Muscle layer of colon (tissue), 2 donors: ENCODE data around the gene UBE3D.
"Not testable (repeated sequence)": the region's sequence is repeated elsewhere in the genome, so short reads cannot be mapped to it uniquely, and the experiment has no call there.

Source experiments
- H3K27ac ChIP-seq: one replicate; pipeline ENCODE4 v1.7.0; 2013; ENCODE audit warnings: low read depth, mild to moderate bottlenecking, low read length, moderate library complexity
- H3K27me3 ChIP-seq, 2 donors: one replicate each; pipeline ENCODE4 v1.7.0; 2013; ENCODE audit warnings: low read length in 2 of 2, mild to moderate bottlenecking in 2 of 2; ENCODE audit not compliant: insufficient read depth in 2 of 2, control insufficient read depth in 1 of 2
- H3K36me3 ChIP-seq: one replicate; pipeline ENCODE4 v1.7.0; 2013; ENCODE audit warnings: mild to moderate bottlenecking, low read length; ENCODE audit not compliant: insufficient read depth
- H3K4me1 ChIP-seq: one replicate; pipeline ENCODE4 v1.7.0; 2013; ENCODE audit warnings: mild to moderate bottlenecking, low read length; ENCODE audit not compliant: insufficient read depth
- H3K4me3 ChIP-seq, 2 donors: one replicate each; pipeline ENCODE4 v1.7.0; 2013; ENCODE audit warnings: low read length in 2 of 2, low read depth in 1 of 2, mild to moderate bottlenecking in 1 of 2, moderate library complexity in 1 of 2
- H3K9ac ChIP-seq: one replicate; pipeline ENCODE4 v1.7.0; 2013; ENCODE audit warnings: low read length
- H3K9me3 ChIP-seq: one replicate; pipeline ENCODE4 v1.7.0; 2013; ENCODE audit warnings: mild to moderate bottlenecking, low read length
- donor health status: abdominal sarcoma.
- donor health status: Adenocarcinoma of cecum.

Gene UBE3D

DNA sequence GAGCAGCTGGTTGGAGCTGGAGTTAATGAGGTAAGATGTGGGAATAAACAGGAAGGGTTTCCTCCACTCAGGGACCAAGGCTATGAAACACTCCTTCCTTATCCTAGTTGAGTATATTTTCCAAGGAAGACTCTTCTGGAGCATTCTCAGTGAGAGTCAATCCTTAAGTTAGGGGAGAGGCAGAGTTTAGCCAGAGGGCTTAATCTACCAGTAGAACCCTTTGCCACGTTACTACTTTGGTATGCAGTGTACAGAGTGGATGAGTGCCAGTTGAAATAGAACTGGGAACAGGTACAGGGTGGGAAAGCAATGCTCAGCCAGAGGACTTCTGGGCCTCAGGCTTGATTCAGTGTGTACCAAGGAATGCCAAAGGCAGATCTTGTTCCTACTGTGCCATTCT is 114.3 kb downstream of the UBE3D start:
- no peaks in the 10 kb centered on the region for H3K9me3 ChIP-seq
- H3K4me1 ChIP-seq = no peaks in the 10 kb centered on the region
- H3K27me3 ChIP-seq = no peaks in the 10 kb centered on the region
- no peak overlapping the region for H3K27ac ChIP-seq
- no peak overlapping the region for H3K9ac ChIP-seq
- H3K36me3 ChIP-seq = peaks cover 4% of the 10 kb centered on the region
- no peak overlapping the region for H3K4me3 ChIP-seq

DNA sequence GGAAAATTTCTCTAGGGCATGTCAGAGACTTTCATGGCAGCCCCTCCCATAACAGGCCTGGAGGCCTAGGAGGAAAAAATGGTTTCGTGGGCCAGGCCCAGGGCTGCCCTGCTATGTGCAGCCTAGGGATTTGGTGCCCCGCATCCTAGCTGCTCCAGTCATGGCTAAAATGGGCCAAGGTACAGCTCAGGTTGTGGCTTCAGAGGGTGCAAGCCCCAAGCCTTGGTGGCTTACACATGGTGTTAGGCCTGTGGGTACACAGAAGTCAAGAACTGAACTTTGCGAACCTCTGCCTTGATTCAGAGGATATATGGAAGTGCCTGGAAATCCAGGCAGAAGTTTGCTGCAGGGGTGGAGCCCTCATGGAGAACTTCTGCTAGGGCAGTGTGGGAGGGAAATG is 134.7 kb downstream of the UBE3D start:
- H3K27me3 ChIP-seq, H3K36me3 ChIP-seq, H3K9ac ChIP-seq, H3K4me3 ChIP-seq, H3K4me1 ChIP-seq, H3K9me3 ChIP-seq, H3K27ac ChIP-seq: not testable (repeated sequence)

DNA sequence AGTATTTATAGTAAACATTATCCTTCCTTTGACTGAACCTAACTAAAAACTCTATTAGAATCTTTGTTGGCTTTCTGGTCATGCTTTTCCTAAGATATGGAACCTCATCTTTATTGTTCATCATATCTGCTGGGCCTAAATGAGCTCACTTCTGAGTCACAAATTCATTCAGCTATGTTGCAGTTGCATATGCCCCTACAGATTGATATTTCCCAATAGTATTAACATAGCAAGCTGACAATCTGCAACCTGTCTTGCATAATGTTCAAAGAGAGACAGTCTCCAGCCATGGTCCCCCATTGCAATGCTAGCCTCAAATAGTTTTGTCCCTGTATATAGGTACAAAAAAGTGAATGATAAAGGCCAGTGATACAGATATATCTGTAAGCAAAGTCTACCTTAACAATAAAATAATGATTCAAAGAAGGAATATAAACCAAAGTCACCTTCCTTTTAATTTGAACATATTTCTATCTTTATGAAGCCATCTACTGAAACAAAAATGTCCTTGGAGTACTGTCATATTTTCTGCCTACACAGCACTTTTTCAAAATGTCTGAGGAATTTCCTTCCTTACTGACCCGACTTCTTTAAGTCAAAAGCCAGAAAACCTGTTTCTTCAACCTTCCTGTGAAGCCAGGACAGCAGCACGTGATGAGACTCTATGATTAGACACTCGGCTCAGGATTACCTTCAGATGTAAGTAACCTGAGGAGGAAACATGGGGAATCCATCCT is 140.7 kb downstream of the UBE3D start:
- Histone ChIP-seq H3K27me3 (no peaks in the 10 kb centered on the region), H3K27ac (no peak overlapping the region), H3K36me3 (no peaks in the 10 kb centered on the region), H3K4me3 (no peak overlapping the region), H3K4me1 (no peaks in the 10 kb centered on the region), H3K9ac (no peak overlapping the region), H3K9me3 (no peaks in the 10 kb centered on the region)

DNA sequence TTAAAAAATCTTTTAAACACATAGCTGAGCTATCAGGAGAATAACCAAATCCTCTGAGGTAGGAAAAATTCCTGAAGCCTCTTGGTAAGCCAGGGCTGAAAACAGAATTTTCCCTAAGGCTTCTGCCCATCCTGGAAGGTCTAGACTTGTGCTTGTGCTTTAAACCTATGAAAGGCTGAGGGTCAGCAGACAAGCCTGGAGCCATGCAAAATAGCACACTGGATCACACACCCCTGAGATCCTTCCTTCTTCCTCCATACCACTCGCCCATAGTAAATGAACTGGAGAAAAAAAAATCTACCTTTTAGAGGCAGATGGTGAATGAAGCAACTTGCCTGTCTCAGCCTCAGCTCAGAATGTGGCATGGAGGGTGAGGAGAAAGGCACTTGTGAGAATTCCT is 144.4 kb downstream of the UBE3D start:
- Histone ChIP-seq H3K4me3 (no peak overlapping the region), H3K27ac (no peak overlapping the region), H3K4me1 (no peaks in the 10 kb centered on the region), H3K27me3 (no peaks in the 10 kb centered on the region), H3K36me3 (no peaks in the 10 kb centered on the region), H3K9me3 (no peaks in the 10 kb centered on the region), H3K9ac (no peak overlapping the region)

DNA sequence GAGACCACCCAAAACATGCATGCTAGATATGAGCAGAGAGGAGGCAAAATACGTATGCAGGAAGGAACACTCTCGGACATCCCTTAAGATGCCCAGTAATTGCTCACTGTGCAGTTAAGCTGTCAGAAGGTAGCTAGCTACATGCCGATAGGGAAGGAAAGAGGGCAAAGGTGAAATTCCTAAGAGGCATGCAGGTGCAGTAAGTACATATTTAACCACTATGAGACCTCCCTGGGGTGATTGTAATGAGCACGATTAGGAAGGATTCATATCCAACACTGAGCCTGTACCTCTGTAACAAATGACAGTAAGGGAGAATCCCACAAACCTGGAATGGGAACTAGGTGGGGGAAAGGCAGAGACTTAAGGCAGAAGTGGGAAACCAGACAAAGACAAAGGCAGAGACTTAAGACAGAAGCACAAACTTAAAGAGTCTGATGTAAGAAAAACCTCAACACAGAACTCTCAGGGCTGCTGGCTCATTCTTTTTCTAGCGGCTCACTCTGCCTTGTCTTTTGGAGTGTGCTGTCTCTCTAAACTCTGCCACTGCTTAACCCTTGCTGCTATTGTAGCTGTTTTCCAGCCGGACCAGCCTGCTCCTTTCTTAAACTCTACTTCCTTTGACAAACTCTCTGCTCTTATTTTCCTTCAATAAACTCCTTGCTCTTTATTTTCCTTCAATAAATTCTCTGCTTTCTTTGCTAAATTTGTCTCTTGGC is 148.1 kb downstream of the UBE3D start:
- H3K9me3 ChIP-seq = no peaks in the 10 kb centered on the region
- H3K27ac ChIP-seq = no peak overlapping the region
- H3K9ac ChIP-seq = no peak overlapping the region
- no peaks in the 10 kb centered on the region for H3K4me1 ChIP-seq
- H3K36me3 ChIP-seq = no peaks in the 10 kb centered on the region
- no peak overlapping the region for H3K4me3 ChIP-seq
- no peaks in the 10 kb centered on the region for H3K27me3 ChIP-seq

DNA sequence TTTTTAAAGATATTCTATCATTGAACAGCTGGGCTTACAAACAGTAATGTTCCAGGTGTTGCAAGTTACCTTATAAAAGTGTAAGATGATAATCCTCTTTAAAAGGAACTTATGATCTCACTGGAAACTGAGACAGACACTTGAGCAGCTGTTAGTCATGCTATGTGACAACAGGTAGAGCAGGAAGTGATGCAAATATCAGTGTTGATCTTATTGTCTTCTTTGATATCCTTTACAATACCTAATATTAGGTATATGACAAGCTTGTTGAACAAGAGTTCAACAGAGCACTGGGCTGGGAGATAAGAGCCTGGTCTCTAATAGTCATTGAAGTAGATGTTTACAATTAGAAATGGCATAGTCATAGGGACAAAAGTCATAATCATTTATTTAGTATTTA is 150.0 kb downstream of the UBE3D start:
- no peak overlapping the region for H3K4me3 ChIP-seq
- no peak overlapping the region for H3K27ac ChIP-seq
- no peaks in the 10 kb centered on the region for H3K36me3 ChIP-seq
- no peak overlapping the region for H3K9ac ChIP-seq
- H3K27me3 ChIP-seq = no peaks in the 10 kb centered on the region
- no peaks in the 10 kb centered on the region for H3K9me3 ChIP-seq
- H3K4me1 ChIP-seq = no peaks in the 10 kb centered on the region

DNA sequence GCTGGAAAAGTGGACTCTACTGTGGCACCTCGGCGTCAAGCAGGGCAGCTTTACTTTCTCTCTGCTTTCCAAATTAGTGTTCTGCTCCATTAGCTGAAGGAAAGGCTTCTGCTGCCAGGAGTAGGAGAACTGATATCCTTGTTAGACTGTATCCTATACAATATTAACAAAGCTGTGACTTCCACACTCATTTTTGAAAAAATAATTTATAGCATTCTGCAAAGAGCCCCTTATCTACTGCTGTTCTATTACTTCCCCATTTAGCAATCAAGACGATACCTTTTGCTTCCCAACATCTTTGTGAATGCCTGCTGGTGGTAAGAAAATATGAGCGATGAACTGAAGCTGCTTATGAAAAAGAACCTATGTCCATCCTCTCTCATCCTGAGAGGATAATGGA is 151.1 kb downstream of the UBE3D start:
- no peaks in the 10 kb centered on the region for H3K36me3 ChIP-seq
- no peak overlapping the region for H3K9ac ChIP-seq
- no peak overlapping the region for H3K27ac ChIP-seq
- H3K27me3 ChIP-seq = no peaks in the 10 kb centered on the region
- no peaks in the 10 kb centered on the region for H3K9me3 ChIP-seq
- no peak overlapping the region for H3K4me3 ChIP-seq
- no peaks in the 10 kb centered on the region for H3K4me1 ChIP-seq

DNA sequence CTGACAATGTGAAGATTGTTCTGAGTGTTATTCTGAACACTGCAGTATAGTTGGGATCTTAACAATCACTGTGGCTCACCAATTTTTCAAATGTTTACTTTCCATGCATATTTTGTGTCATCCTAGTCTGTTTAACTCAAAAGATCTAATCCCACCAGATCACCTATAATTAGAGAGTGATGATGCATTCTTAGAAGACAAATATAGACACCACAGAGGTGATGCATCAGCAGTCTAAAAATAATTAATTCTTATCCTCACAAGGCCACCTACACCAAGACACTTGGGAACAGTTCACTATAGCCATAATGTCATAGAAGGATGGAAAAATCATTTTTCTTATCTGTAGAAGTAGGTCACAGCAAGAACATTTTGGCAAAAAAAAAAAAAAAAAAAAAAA is 154.8 kb downstream of the UBE3D start:
- H3K27me3 ChIP-seq = no peaks in the 10 kb centered on the region
- H3K27ac ChIP-seq = no peak overlapping the region
- H3K4me1 ChIP-seq = no peaks in the 10 kb centered on the region
- no peak overlapping the region for H3K9ac ChIP-seq
- no peak overlapping the region for H3K4me3 ChIP-seq
- no peaks in the 10 kb centered on the region for H3K36me3 ChIP-seq
- H3K9me3 ChIP-seq = no peaks in the 10 kb centered on the region

DNA sequence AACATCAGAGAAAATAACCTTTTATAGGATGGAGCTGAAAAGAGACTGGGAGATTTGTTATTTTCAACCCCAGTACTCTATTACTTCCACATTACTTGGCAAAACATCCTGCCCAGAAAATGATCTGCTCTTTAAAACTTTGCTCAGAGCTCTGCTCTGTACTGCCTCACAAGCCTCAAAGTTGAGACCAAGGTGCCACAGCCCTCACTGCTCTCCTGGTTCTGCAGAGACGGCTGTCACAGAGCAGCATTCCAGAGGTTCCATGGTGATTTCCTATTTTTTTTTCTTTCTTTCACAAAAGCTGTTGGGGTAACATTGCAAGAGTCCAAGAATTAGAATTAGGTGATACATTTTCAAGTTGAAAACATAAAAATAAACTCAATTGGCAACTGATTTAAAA is 155.2 kb downstream of the UBE3D start:
- H3K36me3 ChIP-seq = no peaks in the 10 kb centered on the region
- no peaks in the 10 kb centered on the region for H3K9me3 ChIP-seq
- no peak overlapping the region for H3K27ac ChIP-seq
- H3K4me1 ChIP-seq = no peaks in the 10 kb centered on the region
- H3K27me3 ChIP-seq = no peaks in the 10 kb centered on the region
- H3K9ac ChIP-seq = no peak overlapping the region
- H3K4me3 ChIP-seq = no peak overlapping the region

DNA sequence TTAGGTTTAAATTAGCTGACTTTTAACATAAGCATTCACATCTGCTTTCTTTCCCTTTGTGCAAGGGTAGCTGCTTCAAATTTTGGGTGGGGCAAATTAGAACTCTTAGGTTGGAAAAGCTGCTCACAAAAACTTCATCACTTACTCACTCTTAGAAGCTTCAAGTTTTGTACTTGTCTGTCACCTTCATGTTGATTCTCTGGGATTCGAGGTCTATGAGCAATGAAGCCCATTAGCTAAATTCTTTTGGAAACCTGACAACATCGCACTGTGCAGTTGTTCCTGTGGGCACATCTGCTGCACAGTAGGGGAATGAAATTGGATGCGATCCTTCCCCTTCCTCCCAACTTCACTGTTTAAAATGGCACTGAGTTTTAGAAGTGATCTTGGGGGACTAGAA is 156.1 kb downstream of the UBE3D start:
- Histone ChIP-seq H3K27me3 (no peaks in the 10 kb centered on the region), H3K27ac (no peak overlapping the region), H3K9ac (no peak overlapping the region), H3K36me3 (no peaks in the 10 kb centered on the region), H3K4me1 (no peaks in the 10 kb centered on the region), H3K4me3 (no peak overlapping the region), H3K9me3 (no peaks in the 10 kb centered on the region)

DNA sequence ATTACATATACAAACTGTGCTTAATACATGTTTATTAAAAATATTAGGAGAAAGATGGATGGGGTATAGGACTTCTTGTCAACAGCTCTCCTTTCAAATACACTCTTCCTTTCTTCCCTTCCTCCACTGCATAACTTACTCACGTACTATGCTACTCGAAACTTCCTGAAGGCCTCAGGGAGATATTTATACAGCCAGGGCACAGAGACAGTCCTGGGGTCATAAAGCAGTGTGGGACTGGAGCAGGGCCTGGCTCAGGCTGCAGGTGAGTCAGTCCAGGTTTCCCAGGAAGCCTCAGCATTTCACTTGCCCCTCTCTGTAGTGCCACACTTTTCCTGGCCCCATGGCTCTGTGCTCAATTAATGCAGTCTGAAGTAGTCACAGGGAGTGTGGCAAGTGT is 157.0 kb downstream of the UBE3D start:
- Histone ChIP-seq H3K9me3 (no peaks in the 10 kb centered on the region), H3K4me3 (no peak overlapping the region), H3K4me1 (no peaks in the 10 kb centered on the region), H3K27me3 (no peaks in the 10 kb centered on the region), H3K27ac (no peak overlapping the region), H3K36me3 (no peaks in the 10 kb centered on the region), H3K9ac (no peak overlapping the region)

DNA sequence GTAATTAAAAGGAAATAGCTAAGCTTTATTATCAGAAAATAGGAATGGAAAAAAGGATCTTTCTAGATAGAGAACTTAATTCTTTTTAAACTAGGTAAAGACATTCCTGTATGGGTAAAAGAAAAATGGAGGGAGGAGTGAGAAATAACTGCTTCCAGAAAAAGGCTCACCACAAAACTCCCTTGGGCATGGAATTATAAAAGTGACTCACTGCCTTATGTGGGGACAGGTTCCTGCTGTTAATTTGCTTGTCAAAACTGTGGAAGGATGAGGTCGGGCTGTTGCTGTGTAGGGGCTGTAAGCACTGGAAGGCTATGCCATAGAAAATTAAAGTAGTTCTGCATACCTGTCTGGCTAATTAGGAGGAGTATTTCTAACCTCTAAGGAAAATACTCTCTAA is 158.7 kb downstream of the UBE3D start:
- H3K9ac ChIP-seq = no peak overlapping the region
- no peaks in the 10 kb centered on the region for H3K4me1 ChIP-seq
- no peaks in the 10 kb centered on the region for H3K36me3 ChIP-seq
- no peaks in the 10 kb centered on the region for H3K27me3 ChIP-seq
- H3K9me3 ChIP-seq = no peaks in the 10 kb centered on the region
- no peak overlapping the region for H3K4me3 ChIP-seq
- no peak overlapping the region for H3K27ac ChIP-seq
